ENCODE results near the gene CMBL.

DNA sequence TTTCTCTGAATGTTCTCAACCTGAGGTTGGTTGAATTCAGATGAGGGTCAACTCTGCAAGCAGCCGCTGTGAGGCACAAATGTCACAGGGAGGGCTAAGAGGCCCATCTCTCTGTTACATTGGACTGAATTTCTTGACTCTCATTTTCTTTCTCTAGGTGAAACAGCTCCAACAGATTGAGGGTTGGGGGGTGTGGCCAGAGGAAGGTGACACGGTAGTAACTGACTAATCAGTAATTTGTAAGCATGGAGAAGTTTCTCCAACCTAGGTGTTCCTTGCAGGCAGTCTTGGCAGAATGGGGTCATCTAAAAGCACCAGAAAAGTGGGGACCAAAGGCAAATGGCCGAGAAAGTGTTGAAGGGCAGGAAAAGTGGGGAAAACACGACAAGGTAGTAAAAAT is 40.9 kb downstream of the CMBL start:
- TF ChIP-seq CTCF (conservative IDR thresholded peaks at IDR 0.05; ENCODE audit: low read length) (no peak), EZH2phosphoT487 (IDR thresholded peaks at IDR 0.05; ENCODE audit: borderline replicate concordance, low read depth, low read length) (no peak)
